ENCODE results near the gene APPL2. TPM values are rescaled to one million over a fixed set of nuclear protein-coding genes. Genes with fewer than 3 reads are reported as not detected.

APPL2 gene
- total RNA-seq, 4 donors from 2014 or later, result 30.9 to 52.3 (median 35.2) TPM

GRCh38 chr12:105227879-105228278 lies 8.1 kb downstream of the APPL2 start:
- WGBS, 2 donors, result 81 to 82% methylated on average over 3 of the region's 3 CpGs
- Histone ChIP-seq H3K27me3 (no peaks in the 10 kb centered on the region), H3K27ac (peak overlapping the region in 2 of 4 donors; percentile 10 to 63), H3K4me3 (no peak overlapping the region), H3K36me3 (peaks cover 0 to 77% (median 0%) of the 10 kb centered on the region in 3 donors), H3K4me1 (peaks cover 4 to 97% (median 24%) of the 10 kb centered on the region in 3 donors), H3K9me3 (no peaks in the 10 kb centered on the region)
- intact Hi-C loops (cut with DNase I), result no loop called here
- no peak for DNase-seq
- TF ChIP-seq POLR2A (IDR thresholded peaks at IDR 0.05) (no peak), CTCF (IDR thresholded peaks at IDR 0.05) (no peak)

- Histone ChIP-seq H3K36me3 (peaks cover 0 to 85% (median 0%) of the 10 kb centered on the region in 3 donors), H3K27ac (peak overlapping the region in 3 of 4 donors; percentile 47 to 63 (median 53))
- intact Hi-C loops (cut with DNase I), result no loop called here
Measured at GRCh38 chr12:105226219-105226618, 9.8 kb downstream of the APPL2 start.

GRCh38 chr12:105225505-105226015 lies 10.4 kb downstream of the APPL2 start:
- DNase-seq, result no peak
- no peak for TF ChIP-seq POLR2A (IDR thresholded peaks at IDR 0.05)
- no peak for TF ChIP-seq CTCF (IDR thresholded peaks at IDR 0.05)
- Histone ChIP-seq H3K4me3 (no peak overlapping the region), H3K9me3 (no peaks in the 10 kb centered on the region), H3K4me1 (peaks cover 6 to 97% (median 16%) of the 10 kb centered on the region in 3 donors), H3K27ac (peak overlapping the region in 2 of 4 donors; percentile 53 to 63), H3K36me3 (peaks cover 0 to 89% (median 0%) of the 10 kb centered on the region in 3 donors), H3K27me3 (no peaks in the 10 kb centered on the region)
- WGBS, 2 donors, result 82 to 84% methylated on average over 5 of the region's 5 CpGs
- intact Hi-C loops (cut with DNase I), result no loop called here

More at GRCh38 chr12:105226219-105226618, 9.8 kb downstream of the APPL2 start:
- TF ChIP-seq CTCF (IDR thresholded peaks at IDR 0.05) (no peak), POLR2A (IDR thresholded peaks at IDR 0.05) (peak in 1 of 4 donors; percentile 13)
- H3K27me3 ChIP-seq, result no peaks in the 10 kb centered on the region
- WGBS, 2 donors, result 53 to 63% methylated on average over 8 of the region's 8 CpGs
- H3K9me3 ChIP-seq, result no peaks in the 10 kb centered on the region
- peaks cover 4 to 97% (median 17%) of the 10 kb centered on the region in 3 donors for H3K4me1 ChIP-seq
- no peak overlapping the region for H3K4me3 ChIP-seq
- no peak for DNase-seq

- Histone ChIP-seq H3K4me1 (peaks cover 10 to 97% (median 11%) of the 10 kb centered on the region in 3 donors), H3K4me3 (no peak overlapping the region), H3K27ac (no peak overlapping the region), H3K36me3 (peaks cover 0 to 87% (median 0%) of the 10 kb centered on the region in 3 donors), H3K27me3 (no peaks in the 10 kb centered on the region), H3K9me3 (no peaks in the 10 kb centered on the region)
- TF ChIP-seq CTCF (IDR thresholded peaks at IDR 0.05) (no peak), POLR2A (IDR thresholded peaks at IDR 0.05) (no peak)
- DNase-seq, result no peak
- intact Hi-C loops (cut with DNase I), result no loop called here
- WGBS, 2 donors, result 94 to 95% methylated on average over 4 of the region's 4 CpGs
Measured at GRCh38 chr12:105224399-105224798, 11.6 kb downstream of the APPL2 start.

GRCh38 chr12:105223884-105224283 lies 12.1 kb downstream of the APPL2 start:
- no peak for TF ChIP-seq CTCF (IDR thresholded peaks at IDR 0.05)
- TF ChIP-seq POLR2A (IDR thresholded peaks at IDR 0.05), result no peak
- 90 to 100% methylated on average over 3 to 4 of the region's 4 CpGs for WGBS, 2 donors
- no peaks in the 10 kb centered on the region for H3K9me3 ChIP-seq
- no peak for DNase-seq
- H3K27me3 ChIP-seq, result no peaks in the 10 kb centered on the region
- no peak overlapping the region for H3K27ac ChIP-seq
- intact Hi-C loops (cut with DNase I), result no loop called here
- H3K4me1 ChIP-seq, result peaks cover 6 to 97% (median 11%) of the 10 kb centered on the region in 3 donors
- H3K36me3 ChIP-seq, result peaks cover 0 to 85% (median 0%) of the 10 kb centered on the region in 3 donors
- no peak overlapping the region for H3K4me3 ChIP-seq

All from esophagus squamous epithelium (tissue), 5 donors.